GM12892 (cell line): Measurements from ENCODE around the gene MPG.

Source experiments
- DNase-seq: peaks from one replicate; pipeline ENCODE4 v3.0.0; 2011; ENCODE audit not compliant: insufficient read length
- FAIRE-seq: peaks from 2 replicates; lab custom pipeline; 2011; peaks lifted over from hg19 to GRCh38; lab: Jason Lieb, UNC
- POLR2A ChIP-seq: IDR thresholded peaks from 2 replicates; pipeline ENCODE4 v1.6.1; 2011; ENCODE audit warnings: low read depth, low read length, control low read depth
- POLR2AphosphoS5 ChIP-seq: IDR thresholded peaks from 2 replicates; pipeline ENCODE4 v1.6.1; 2011; ENCODE audit warnings: low read depth, low read length, control low read depth
- TAF1 ChIP-seq: IDR thresholded peaks from 2 replicates; pipeline ENCODE4 v1.6.1; 2011; ENCODE audit warnings: low read depth, mild to moderate bottlenecking, control low read depth, low read length, borderline replicate concordance

Gene MPG

DNA sequence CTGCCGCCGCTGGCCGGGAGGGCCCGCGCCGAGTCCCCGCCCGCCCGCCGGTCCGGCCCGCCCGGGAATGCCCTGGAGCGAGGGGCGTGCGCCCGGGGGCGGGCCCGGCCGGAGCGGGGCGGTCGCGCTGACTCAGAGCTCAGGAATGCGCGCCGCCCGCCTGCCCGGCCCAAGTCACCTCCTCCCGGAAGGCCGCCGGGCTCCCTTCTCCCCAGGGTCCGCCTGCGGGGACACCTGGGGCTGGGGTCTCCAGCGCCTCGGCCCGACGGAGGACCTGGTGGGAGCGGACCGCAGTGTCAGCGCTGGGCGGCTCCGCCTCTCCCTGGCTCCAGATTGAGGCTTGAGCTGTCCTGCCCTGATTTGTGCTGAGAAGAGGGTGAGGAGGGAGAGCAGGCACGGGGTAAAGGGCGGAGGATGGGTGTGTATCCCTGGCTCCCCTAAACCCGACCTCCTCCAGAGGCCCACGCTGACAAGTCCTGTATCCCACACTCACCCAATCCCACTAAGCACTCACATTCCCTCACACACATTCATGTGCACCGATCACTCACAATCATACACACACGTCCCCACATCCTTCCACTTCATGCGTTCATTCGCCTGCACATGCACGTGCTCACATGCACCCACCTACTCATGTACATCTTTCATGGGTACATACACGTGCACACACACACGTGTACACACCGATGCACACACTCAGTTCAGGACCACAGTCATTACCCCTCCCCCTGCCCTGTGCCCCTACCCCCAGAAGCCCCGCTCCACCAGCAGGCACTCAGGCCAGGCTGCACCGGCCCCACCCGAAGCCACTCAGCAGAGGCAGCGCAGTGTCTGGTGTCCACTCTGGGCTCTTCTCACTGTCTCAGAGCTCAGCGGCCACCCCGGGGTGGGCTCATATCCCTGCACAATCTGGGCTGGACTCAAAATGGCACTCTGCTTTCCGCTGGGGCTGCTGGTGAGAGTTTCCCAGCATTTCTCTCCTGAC is 5.2 kb upstream of the MPG start, which contains the start of gene RHBDF1:
Gene RHBDF1, minus strand, starts transcription at position 71 of the 988 bp plus-strand sequence. CDS start 7,616 bp downstream, outside the sequence.
- peak; percentile 60 for DNase-seq
- no peak for FAIRE-seq
- TF ChIP-seq POLR2A: no peak

DNA sequence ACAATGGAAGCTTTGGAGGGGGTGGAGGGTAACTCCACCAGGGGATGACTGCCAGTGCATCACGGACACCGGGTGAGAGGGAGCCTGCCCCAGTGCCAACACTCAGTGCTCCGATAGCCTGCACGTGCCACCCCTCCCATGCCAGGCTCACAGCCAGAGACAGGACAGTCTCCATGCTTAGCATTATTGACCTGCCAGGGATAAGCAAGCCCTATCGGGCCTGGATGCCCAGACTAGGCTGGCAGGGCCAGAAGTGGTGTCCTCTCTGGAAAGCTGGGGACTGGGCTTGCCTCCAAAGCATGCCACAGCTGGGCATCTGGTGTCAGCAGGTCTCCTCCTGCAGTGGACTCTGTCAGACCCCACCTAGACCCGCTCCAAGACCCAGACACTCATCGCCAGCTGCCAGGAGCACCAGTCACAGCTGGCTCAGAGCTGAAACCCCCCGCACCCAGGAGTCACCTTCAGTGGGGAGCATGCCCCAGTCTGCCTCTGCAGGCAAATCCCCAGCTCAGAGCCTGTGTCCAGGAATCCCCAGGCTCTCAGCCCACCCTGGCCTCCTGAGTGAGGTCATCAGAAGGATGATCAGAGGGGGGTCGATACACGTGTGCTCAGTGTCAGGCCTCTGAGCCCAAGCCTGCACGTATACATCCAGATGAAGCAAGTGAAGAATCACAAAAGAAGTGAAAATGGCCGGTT is 3.8 kb upstream of the MPG start:
- no peak for DNase-seq
- no peak for FAIRE-seq
- TF ChIP-seq TAF1: no peak
- no peak for TF ChIP-seq POLR2AphosphoS5
- no peak for TF ChIP-seq POLR2A

GRCh38 chr16:74747-75334 is 3.2 kb upstream of the MPG start:
- FAIRE-seq (no peak), DNase-seq (no peak)
- TF ChIP-seq TAF1 (no peak), POLR2A (no peak), POLR2AphosphoS5 (no peak)

DNA sequence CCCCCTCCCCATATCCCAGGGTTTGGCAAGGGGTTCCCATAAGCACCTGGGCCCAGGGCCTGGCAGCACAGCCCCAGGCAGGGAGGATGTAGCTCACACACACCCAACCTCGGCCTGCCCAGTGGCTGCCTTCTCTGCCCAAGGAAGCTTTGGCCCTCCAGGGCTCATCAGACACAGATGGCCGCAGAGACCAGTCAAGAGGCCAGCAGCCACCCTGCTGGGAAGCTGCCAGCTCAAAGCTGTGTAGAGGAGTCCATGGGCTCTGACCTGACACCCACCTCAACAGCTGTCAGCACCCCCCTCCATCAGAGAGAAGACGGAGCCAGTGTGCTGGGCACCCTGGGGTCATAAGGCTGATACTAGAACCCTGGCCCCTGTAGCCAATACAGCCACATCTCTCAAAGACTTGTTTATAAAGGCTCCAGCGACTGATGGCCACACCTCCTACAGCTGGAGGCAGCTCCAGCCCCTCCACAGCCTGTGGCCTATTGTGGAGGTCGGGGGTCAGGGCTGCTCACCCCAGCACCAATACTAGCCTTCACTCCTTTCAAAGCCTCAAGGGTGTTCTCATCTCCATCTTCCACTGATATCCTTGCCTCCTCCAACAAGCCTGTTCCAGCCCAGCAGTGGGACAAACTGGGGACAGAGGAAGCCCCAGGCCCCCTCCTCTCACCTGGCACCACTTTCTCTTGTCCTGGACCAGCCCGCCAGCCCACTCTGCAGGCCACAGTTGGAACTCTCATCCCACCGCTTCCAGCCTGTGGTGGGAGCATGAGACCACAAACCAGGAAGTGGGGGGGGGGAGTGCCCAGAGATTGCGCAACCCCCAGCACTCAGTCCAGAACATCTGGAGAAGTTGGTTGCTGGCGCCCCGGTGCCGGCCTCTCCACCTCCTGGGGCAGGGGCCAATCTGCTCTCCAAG is 2.2 kb upstream of the MPG start:
- no peak for TF ChIP-seq POLR2A
- no peak for TF ChIP-seq POLR2AphosphoS5
- no peak for TF ChIP-seq TAF1
- no peak for DNase-seq
- FAIRE-seq: no peak

DNA sequence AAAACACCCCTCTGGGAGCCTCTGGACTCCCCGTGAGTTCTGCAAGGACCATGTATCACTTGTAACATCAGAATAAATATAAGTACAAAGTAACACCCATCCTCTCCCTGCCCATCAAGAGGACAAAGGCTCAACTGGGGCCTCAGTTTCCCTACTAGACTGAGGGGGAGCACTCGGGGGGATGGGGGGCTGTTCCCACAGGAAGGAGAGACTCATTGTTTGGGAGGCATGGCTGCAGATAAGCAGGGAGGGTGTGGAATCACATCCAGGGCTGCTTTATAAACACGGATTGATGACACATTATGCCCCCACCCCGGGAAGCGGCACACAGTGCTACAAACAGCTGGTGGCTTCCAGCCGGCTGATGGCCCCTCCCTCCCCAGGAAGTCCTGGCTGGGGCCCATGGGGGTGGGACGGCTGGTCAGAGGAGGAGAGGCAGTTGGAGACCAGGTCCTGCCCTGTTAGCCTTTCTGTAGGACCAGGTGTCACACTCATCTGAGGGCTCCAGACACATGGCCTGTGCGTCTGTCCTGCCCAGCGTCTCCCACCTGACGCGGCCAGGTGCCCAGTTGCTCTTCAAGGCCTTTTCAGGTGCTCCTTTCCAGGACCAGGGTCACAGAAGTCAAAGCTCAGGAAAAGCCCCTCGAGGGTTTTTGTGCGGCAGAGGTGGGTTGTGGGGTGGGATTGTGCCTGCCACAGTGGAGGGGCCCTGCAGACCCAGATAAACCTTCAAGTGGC is 1.3 kb upstream of the MPG start:
- TF ChIP-seq POLR2AphosphoS5 (no peak), POLR2A (no peak), TAF1 (no peak)
- FAIRE-seq: peak; percentile 88
- DNase-seq: peak; percentile 52

- FAIRE-seq (peak; percentile 87), DNase-seq (peak; percentile 80)
- TF ChIP-seq POLR2A: peak; percentile 45; the same call in 1 of the 2 replicates
- TF ChIP-seq POLR2AphosphoS5: no peak
Measured at GRCh38 chr16:77273-77806, 685 bp upstream of the MPG start.

DNA sequence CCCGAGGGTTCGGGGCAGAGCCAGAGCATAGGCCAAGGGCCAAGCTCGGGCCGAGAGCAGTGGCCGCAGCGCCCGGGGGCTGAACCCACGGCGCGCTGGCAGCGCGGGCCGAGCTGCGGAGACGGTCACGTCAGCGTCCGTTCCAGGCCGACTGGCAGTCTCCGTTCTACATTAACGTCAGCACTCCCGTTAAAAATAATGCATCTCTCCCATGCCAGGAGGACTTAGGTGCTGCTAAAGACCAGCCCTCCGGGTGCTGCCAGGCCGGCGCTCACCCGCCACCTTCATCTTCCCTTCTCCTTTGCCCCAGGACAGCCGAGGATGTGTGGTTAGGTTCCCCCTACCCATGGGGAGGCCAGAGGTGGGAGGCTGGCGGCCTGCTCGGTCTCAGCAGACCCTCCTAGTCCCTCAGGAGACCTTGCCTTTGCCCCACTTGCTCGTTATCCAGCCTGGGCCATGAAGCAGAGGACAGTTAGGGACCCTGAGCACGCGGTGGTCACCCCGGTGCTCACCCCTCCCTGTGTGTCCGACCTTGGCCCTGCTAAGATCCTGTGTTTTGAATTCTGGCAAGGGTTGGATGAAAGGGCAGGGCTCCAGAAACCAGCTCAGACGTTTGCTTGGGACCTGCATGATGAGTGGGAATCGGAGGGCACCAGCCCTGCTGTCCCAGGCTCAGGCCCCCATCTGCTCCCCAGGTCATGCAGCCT is 572 bp downstream of the MPG start:
- DNase-seq (no peak), FAIRE-seq (peak; percentile 69)
- no peak for TF ChIP-seq POLR2A
- TF ChIP-seq POLR2AphosphoS5: no peak
- no peak for TF ChIP-seq TAF1

DNA sequence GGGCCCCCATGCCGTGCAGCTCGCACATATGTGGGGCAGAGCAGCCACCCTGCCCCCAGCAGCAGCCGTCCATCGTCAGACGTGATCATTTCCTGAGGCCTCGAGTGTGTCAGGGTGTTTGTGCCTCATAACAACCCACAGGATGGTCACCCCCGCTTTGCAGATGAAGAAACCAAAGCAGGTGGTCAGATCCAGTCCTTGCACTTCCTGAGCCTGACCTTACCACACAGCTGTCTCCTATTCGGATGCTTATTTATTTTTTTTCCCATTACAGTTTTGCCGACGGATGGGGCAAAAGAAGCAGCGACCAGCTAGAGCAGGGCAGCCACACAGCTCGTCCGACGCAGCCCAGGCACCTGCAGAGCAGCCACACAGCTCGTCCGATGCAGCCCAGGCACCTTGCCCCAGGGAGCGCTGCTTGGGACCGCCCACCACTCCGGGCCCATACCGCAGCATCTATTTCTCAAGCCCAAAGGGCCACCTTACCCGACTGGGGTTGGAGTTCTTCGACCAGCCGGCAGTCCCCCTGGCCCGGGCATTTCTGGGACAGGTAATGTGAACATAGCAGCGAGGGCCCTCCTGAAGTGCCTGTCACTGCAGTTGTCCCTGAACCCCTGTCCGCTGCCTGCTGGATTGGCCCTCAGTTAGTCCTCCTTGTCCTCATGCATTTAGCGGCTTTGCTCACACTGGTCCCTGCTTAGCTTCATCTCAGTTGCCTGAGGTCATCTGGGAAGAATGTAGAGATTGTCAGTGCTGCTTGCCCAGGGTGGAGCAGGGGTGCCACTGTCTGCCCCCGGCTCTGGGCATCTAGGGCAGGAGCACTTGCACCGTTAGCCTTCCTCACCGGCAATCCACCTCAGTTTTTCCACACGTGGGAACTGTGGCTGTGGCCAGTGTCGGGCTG is 1.4 kb downstream of the MPG start:
- no peak for TF ChIP-seq TAF1
- peak; percentile 24; the same call in 1 of the 2 replicates for TF ChIP-seq POLR2A
- FAIRE-seq (no peak), DNase-seq (no peak)
